SK-N-MC (cell line): ENCODE measurements around the gene AMOTL2.

Source experiments
- EZH2 ChIP-seq: fragments of 200-600 bp; sonication (generic); IDR thresholded peaks from one replicate; pipeline ENCODE4 v1.6.1; 2017; ENCODE audit warnings: antibody characterized with exemption
- FOXP2 ChIP-seq: optimal IDR thresholded peaks from 2 replicates; pipeline ENCODE3; 2011; ENCODE audit warnings: mild to moderate bottlenecking, moderate library complexity; ENCODE audit not compliant: insufficient read depth; ENCODE audit errors: extremely low read length, control extremely low read depth
- POLR2AphosphoS5 ChIP-seq: IDR thresholded peaks from 2 replicates; pipeline ENCODE4 v1.6.1; 2012; ENCODE audit warnings: mild to moderate bottlenecking, low read depth, low read length, borderline replicate concordance

DNA sequence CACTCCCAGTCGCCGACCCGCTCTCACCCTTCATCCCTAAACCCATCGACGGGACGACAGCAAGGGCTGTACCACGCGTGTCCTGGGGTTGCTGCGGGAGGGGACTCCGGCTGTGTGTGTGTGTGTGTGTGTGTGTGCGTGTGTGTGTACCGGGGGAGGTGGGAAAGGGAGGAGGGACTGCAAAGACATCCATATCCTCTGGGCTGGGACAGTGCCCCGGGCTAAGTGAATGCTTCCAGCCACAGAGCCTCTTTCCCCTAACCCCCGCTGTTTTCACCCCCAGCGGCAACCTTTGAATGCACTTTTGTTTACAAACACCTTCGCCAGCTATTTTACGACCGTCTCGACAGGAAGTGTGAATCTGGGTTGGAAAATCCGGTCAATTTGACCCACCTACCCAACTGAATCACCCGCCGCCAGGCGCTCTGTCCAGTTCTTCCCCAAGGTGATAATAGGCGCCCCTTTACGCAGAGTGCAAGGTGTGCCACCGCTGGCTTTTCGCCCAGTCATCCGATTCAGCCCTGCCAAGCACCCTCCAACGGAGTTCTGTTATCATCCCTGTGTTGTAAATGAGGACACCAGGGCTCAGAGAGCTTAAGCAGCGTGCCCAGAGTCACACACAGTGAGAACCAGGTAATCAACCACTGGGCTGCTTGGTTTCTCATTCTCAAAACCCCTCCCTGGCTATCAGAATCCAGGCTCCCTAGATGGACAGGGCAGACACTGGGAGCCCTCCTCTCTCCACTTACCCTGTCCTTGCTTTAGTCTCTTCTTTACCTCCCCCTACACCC, 739 bp upstream of the AMOTL2 start:
- TF ChIP-seq EZH2 (no peak), FOXP2 (no peak), POLR2AphosphoS5 (no peak)
